Suprapubic skin (tissue), 3 donors: Measurements from ENCODE around the gene GCNT1.

ENCODE experiments used
- POLR2A ChIP-seq, 2 donors: fragments of 450-650 bp; IDR thresholded peaks; one replicate each; pipeline ENCODE4 v1.6.1; 2017; ENCODE audit warnings: antibody characterized with exemption in 2 of 2, mild to moderate bottlenecking in 2 of 2, moderate library complexity in 2 of 2
- TF ChIP-seq, protein P1 (sequence below), 2 donors: fragments of 200-600 bp in 1 of 2; fragments of 450-650 bp in 1 of 2; sonication (generic) in 1 of 2; IDR thresholded peaks; one replicate each; pipeline ENCODE4 v1.5.1; 2016 to 2019; ENCODE audit warnings: antibody characterized with exemption in 2 of 2, mild to moderate bottlenecking in 1 of 2, moderate library complexity in 1 of 2

DNA sequence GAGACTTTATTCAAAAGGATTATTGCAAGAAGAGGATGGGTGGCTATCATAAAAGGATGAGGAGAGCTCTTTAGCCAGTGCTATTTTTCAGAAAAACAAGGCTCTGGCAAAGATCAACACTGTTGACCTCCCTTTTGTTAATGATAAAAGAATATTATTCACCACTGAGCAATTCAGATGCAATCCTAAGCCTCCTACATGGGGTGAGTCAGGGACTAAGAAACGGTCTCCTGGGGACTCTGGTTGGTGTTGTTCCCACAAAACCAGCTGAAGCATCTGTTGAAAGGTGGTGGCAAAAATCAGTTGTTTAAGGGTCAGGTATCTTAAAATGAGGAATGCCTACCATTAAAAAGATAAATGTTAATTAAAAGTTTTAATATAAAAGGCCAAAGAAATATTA lies 7.7 kb upstream of the GCNT1 start:
- TF ChIP-seq POLR2A (IDR thresholded peaks at IDR 0.05) = no peak
- TF ChIP-seq, protein P1, sequence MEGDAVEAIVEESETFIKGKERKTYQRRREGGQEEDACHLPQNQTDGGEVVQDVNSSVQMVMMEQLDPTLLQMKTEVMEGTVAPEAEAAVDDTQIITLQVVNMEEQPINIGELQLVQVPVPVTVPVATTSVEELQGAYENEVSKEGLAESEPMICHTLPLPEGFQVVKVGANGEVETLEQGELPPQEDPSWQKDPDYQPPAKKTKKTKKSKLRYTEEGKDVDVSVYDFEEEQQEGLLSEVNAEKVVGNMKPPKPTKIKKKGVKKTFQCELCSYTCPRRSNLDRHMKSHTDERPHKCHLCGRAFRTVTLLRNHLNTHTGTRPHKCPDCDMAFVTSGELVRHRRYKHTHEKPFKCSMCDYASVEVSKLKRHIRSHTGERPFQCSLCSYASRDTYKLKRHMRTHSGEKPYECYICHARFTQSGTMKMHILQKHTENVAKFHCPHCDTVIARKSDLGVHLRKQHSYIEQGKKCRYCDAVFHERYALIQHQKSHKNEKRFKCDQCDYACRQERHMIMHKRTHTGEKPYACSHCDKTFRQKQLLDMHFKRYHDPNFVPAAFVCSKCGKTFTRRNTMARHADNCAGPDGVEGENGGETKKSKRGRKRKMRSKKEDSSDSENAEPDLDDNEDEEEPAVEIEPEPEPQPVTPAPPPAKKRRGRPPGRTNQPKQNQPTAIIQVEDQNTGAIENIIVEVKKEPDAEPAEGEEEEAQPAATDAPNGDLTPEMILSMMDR (IDR thresholded peaks at IDR 0.05) = no peak
